GM12865 (cell line): ENCODE data around the gene DFFA.

Experiments used
- DNase-seq: peaks from one replicate; pipeline ENCODE4 v3.0.0; 2010; ENCODE audit warnings: low read depth
- H3K4me3 ChIP-seq: 2 replicates; pipeline ENCODE4 v1.5.1; 2011; ENCODE audit warnings: mild to moderate bottlenecking, low read depth, low read length, control low read depth
- TF ChIP-seq, protein P1 (sequence below): IDR thresholded peaks from 2 replicates; pipeline ENCODE4 v1.5.1; 2011; ENCODE audit warnings: low read length, control low read depth, low read depth, inconsistent platforms; ENCODE audit not compliant: insufficient read depth; ENCODE audit errors: missing control alignments

The DFFA gene

DNA sequence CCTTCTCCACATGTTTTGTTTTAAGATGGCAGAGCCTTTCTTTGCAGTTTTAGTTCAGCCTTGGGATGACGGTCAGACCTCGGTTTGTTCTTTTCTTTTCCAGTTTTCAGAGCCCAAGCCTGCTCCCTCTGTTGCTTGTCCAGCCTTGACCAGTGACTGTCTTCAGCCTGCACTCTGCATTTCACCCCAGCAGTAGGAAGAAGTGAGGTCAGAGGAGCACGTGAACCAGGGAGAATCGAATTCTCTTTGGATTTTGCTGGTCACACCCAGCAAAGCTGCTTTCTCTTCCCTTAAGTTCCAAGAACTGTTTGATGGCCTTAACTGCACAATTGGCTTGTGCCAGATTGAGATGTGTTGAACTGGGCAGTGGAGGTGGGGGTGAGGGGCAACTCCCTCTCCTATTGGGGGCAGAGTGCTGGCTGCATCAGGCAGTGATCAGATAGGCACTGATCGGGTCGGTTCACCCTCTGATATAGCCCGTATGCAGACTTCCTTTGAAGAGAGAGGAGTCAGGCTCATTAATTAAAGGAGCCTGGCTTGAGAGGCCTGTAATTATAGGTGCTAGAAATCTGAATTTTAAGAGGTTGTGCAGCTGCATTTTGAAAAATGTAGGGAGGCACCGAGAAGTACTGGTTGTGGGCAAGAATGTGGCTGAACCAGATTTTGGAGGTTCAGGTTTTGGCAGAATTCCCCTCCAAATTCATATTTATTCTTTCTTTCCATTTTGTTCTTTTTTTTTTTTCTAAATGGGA is 44.8 kb upstream of the DFFA start:
- H3K4me3 ChIP-seq = no peak overlapping the region
- DNase-seq = no peak
- TF ChIP-seq, protein P1, sequence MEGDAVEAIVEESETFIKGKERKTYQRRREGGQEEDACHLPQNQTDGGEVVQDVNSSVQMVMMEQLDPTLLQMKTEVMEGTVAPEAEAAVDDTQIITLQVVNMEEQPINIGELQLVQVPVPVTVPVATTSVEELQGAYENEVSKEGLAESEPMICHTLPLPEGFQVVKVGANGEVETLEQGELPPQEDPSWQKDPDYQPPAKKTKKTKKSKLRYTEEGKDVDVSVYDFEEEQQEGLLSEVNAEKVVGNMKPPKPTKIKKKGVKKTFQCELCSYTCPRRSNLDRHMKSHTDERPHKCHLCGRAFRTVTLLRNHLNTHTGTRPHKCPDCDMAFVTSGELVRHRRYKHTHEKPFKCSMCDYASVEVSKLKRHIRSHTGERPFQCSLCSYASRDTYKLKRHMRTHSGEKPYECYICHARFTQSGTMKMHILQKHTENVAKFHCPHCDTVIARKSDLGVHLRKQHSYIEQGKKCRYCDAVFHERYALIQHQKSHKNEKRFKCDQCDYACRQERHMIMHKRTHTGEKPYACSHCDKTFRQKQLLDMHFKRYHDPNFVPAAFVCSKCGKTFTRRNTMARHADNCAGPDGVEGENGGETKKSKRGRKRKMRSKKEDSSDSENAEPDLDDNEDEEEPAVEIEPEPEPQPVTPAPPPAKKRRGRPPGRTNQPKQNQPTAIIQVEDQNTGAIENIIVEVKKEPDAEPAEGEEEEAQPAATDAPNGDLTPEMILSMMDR = no peak

DNA sequence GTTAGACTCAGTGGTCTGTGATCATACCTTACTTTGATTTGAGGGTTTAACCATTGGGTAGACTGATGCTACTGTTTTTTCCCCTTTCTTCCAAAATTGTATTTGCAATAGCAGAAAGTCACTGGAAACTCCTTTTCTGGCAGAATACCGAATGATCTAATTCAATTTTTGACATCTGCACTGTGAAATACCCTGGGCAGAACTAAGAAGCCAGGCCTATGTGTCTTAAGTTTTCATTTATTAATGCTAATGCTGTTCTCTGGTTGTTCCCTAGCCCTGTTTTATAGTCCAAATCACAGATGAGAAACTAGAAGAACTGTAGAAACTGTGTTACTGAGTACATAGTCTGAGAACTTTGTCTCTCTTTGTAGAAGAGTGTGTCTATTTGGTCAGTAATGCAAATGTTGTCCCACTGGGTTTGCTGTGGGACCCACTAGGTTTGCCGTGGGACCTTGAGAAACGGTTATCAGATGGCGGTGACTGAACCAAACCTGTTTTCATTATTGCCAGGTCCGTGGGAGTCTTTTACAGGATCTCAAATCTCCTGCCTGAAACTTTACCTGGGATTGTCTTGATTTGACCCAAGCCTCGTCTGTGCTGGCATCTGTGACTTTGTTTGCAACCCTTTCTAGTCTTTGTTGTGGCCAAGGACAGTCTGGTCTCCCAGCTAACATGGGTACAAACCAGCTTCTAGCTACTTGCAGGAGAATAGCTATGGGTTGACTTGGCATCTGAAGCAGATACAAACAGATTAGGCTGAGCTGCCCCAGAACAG is 43.8 kb upstream of the DFFA start:
- DNase-seq = peak; percentile 80
- TF ChIP-seq, protein P1 = no peak
- H3K4me3 ChIP-seq = no peak overlapping the region

DNA sequence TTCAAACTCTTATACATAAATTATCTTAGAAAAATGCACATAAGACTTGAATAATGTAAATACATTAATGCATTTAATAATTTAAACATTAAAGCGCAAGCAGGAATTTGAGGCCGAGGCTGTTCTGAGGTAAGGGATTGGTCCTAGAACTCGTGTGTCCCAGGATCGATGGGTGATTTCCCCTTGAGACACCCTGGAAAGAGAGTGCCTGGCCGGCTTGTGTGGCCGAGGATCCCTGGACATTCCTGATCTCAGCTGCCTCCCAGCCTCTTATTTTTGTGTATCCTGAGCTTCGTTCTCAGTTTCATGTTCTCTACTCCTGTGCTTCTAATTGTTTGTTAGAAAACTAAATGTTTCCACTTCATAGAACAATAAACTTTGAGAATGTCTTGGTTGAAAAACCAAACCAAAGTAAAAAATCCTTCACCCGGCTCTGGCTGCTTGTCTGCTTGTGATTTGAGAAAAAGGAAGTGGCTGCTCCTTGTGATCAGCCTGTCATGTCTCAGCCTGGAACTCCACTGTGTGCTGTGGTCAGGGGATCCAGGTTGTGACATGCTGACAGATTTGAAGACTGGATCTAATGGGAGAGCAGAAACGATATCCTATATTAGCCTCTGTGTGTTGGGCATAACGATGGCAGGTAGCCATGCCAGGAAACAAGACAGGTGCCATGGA is 43.1 kb upstream of the DFFA start:
- DNase-seq = peak; percentile 71
- TF ChIP-seq, protein P1 = no peak

DNA sequence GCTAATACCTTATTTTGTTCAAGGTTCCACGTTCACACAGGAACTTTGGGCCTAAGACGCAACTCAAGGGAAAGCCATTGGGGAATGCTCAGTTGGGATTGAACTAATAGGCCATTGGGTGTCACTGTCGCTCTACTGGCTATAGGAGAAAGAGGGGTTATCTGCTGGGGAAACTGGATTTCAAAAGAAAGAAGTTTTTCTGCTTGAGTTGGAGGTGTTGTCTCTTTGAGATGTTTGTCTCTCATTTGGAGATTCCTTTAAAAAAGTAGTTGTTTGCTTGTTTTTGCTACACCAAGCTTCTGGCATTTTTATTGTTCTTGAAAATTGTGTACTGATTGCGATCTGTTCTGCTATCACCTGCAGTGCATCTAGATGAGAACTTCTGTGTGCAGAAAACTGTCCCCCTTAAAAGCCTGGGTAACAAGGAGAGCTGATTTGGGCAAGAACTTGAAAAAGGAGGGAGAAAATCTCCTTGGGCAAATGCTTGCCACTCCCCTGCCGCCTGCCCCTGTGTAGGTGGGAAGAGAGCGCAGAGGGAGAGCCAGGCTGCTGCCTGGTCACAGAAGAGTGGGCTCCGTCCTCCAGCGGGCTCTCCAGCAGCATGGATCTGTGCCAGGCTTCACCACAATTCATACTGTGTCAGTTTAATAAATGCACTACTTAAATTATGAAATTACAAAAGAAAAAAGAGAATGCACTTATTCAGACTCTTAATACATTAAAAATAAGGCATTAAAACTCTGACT is 42.3 kb upstream of the DFFA start:
- H3K4me3 ChIP-seq = no peak overlapping the region
- TF ChIP-seq, protein P1 = peak; percentile 43
- DNase-seq = peak; percentile 56

More for the DNA sequence above, 43.1 kb upstream of the DFFA start:
- H3K4me3 ChIP-seq = no peak overlapping the region

DNA sequence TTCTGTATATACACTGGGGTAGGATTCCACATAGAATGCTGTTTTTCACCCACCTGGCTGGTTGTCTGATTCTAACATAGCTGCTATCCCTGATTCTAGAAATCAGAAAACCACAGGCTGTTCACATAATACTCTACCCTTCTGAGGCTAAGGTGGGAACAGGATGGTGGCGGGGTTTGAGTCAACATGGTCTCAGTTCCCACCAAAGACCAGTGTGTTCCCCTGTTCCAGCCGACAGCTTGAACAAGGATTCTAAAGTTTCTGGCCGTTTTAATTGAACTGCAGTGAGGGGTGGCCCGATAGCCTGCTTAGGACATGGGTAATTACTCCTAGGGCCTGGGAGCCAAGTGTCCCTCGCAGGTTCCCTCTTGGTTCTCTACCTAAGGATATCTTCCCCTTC is 40.9 kb upstream of the DFFA start:
- DNase-seq = peak; percentile 90
- TF ChIP-seq, protein P1 = no peak
- no peak overlapping the region for H3K4me3 ChIP-seq

DNA sequence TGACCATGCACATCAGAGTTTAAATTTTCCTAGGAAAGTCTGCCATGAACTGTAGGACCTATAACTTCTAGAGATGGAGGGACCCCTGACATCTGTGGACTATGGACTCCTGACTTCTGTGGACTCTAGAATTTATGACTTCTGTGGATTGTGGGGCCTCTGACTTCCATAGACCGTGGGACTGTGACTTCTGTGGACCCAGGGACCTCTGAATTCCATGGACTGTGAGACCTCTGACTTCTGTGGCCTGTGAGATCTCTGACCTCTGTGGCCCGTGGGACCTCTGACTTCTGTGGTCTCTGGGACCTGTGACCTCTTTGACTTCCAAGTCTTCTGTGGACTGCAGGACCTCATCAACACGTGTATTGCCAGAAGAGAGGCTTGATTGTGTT is 39.2 kb upstream of the DFFA start:
- DNase-seq = peak; percentile 30
- H3K4me3 ChIP-seq = peak overlapping the region; percentile 28
- TF ChIP-seq, protein P1 = no peak
